Stimulated activated CD4-positive, alpha-beta T cell treated with anti-CD3 and anti-CD28 coated beads, Interleukin-2, amount 100 ng/mL, for 24 hours (primary cell): ENCODE measurements around the gene HEATR1.
"Not testable (repeated sequence)": the region's sequence is repeated elsewhere in the genome, so short reads cannot be mapped to it uniquely, and the experiment has no call there.

ENCODE experiments used
- DNase-seq, 2 donors: peaks; one replicate each; pipeline ENCODE4 v3.0.0-alpha.2; 2020

Gene HEATR1, protein sequence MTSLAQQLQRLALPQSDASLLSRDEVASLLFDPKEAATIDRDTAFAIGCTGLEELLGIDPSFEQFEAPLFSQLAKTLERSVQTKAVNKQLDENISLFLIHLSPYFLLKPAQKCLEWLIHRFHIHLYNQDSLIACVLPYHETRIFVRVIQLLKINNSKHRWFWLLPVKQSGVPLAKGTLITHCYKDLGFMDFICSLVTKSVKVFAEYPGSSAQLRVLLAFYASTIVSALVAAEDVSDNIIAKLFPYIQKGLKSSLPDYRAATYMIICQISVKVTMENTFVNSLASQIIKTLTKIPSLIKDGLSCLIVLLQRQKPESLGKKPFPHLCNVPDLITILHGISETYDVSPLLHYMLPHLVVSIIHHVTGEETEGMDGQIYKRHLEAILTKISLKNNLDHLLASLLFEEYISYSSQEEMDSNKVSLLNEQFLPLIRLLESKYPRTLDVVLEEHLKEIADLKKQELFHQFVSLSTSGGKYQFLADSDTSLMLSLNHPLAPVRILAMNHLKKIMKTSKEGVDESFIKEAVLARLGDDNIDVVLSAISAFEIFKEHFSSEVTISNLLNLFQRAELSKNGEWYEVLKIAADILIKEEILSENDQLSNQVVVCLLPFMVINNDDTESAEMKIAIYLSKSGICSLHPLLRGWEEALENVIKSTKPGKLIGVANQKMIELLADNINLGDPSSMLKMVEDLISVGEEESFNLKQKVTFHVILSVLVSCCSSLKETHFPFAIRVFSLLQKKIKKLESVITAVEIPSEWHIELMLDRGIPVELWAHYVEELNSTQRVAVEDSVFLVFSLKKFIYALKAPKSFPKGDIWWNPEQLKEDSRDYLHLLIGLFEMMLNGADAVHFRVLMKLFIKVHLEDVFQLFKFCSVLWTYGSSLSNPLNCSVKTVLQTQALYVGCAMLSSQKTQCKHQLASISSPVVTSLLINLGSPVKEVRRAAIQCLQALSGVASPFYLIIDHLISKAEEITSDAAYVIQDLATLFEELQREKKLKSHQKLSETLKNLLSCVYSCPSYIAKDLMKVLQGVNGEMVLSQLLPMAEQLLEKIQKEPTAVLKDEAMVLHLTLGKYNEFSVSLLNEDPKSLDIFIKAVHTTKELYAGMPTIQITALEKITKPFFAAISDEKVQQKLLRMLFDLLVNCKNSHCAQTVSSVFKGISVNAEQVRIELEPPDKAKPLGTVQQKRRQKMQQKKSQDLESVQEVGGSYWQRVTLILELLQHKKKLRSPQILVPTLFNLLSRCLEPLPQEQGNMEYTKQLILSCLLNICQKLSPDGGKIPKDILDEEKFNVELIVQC (N-terminal part only)

DNA sequence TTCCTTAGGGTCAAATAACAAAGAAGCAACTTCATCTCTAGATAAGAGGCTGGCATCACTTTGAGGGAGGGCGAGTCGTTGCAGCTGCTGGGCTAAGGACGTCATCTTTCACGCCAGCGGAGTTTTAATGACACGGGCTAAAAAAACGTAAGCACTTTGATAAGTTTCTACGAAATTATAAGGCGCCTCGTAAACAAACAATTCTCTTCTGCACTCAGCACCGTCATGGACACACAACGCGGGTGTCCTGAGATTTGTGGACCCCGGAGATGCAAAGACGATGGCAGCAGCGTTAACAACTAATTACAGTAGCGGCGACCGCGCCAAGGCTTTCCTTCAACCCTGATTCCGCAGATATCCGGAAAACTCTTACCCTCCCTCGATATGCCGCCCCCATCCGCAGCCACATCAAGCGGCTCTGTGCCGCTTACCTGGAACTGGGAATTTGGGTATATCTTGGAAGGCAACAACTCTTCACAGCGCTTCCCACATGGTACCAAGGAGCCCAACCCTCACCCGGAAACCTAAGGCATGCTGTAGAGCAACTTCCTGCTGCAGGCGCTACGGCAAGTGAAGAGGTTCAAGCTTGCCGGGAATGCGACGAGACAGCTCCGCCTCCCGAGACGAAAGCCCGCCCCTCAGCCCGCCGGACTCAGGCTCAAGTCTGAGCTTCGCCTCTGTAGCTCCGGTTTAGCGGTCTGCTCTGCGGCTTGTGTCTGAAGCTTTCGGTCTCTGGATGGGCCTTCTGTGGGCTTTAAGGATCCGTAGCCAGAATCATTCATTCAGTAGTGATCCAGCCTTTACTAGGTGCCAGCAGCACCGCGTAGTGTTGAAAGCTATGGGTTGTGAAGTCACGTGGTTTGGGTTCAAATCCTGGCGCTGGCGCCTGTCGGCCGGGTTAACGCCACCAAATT, at the start of gene HEATR1:
TSS of gene HEATR1 (minus strand) at position 526 of the 914 bp plus-strand sequence. CDS start at position 105, 421 bp downstream.
- DNase-seq, result peak; percentile 90 to 93

DNA sequence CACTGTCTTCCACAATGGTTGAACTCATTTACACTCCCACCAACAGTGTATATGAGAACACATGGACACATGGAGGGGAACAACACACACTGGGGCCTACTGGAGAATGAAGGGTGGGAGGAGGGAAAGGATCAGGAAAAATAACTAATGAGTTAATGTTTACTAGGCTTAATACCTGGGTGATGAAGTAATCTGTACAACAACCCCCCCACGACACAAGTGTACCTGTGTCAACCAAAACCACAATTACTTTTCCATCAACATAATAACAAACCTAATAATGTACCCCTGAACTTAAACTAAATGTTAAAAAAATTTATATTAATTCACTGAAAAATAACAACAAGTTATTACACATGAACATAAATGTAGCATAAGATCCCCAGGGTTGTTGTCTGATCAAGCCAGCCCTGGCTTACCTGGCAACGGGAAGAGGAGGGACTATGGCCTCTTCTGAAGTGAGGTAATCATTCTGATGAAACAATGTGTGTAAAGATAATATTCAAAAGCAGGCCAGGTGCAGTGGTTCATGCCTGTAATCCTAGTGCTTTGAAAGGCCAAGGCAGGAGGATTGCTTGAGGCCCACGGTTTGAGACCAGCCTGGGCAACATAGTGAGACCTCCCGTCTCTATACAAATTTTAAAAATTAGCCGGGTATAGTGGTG, 40.8 kb upstream of the HEATR1 start:
- no peak for DNase-seq

DNA sequence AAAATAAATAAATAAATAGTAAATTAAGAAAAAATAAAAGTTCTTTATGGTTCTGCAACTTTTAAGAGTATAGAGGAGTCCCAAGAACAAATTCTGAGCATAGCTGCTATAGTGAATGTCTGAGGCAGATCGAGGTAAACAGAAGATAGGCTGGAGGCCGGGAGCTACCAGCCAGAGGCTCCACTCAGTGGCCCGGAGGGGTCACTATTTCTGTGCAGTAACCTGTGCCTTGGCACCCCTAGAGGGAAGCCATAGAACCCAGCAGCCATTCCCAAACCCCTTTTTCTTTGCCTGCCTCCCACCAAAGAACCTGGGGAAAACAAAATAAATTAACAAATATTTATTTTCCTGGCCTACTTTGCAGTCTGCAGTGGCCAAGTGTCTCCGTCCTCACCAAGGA, 38.4 kb upstream of the HEATR1 start:
- no peak for DNase-seq

DNA sequence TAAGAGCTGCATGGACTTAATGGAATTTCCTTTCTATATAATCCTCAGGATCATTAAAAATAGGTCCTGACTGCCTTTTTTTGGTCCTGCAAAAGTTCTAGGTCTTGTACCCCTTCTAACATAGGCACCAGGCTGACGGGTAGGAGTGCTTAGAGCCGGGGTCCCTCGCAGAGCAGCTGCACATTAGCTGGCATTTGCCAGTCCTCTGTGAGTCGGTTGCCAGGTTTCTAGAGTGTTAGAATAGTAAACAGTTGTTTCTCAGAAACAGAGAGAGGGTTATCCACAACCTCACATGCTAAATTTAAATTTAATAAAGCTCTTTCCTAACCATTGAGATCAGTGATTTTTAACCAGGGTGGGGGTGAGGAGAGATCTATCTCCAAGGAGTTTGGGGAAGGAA, 35.4 kb upstream of the HEATR1 start:
- no peak for DNase-seq

DNA sequence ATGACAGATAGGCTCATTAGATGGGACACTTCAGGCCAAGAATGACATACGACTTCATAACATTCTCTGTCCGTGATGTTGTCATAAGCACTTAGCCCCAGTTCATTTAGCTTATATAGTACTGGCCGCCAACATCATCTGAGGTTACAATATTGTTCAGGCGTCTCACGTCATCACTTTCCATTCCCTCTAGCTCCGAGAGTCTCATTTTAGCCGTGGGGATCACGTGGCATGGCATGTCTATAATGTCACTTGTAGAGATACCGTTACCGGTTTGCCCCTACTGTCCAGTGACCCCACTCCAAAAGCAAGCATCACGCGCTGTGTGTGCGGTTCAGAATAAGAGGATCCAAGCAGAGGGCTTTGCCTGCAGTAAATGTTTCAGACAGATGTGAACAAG, 34.6 kb upstream of the HEATR1 start:
- DNase-seq, result no peak

DNA sequence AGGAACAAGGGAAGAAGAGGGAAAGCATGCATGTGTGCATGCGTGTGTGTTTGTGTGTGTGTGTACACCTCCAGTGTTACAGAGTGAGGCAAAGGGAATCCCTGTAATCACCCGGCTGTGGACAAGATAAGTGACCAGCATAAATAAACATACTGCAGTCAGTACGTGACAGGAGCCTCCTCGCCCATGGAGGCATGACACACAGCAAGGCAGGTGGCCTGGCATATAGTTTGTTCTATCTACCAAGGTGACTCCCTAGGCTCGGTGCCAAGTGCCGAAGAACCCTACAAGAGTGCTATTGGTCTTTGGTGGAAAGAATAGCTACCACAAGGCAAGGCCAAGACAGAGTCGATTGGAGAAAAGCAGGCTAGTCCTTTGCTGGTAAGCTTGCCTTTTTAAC, 31.7 kb upstream of the HEATR1 start:
- no peak for DNase-seq

DNA sequence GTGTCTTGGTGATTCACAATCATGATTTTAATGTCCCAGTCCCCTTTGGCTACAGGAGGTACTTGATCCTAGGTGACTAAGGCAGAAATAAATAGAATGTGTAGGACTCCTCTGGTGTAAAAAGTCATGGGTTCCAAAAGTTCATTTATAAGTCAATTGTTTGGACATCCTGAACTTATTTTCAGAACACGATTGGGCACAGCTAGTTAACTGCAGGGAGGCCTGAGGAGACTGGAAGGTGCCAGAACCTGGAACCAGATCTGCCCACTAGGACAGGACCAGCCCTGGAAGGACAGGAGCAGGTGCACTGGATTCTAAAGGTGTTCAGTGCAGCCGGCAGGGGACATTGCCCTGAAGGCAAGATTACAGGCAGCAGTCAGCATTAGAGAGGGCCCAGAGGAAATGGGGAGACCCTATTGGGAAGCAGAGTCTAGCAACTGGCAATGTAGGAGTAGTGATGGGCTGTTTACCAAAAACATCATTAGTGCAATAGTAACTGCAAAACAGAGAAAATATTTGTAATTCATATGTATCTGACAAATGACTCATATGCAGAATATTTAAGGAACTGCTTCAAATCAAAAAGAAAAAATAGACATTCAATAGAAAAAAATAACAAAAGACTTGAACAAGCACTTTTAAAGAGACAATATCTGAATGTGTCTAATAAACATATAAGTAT, 23.6 kb upstream of the HEATR1 start:
- DNase-seq, result no peak

DNA sequence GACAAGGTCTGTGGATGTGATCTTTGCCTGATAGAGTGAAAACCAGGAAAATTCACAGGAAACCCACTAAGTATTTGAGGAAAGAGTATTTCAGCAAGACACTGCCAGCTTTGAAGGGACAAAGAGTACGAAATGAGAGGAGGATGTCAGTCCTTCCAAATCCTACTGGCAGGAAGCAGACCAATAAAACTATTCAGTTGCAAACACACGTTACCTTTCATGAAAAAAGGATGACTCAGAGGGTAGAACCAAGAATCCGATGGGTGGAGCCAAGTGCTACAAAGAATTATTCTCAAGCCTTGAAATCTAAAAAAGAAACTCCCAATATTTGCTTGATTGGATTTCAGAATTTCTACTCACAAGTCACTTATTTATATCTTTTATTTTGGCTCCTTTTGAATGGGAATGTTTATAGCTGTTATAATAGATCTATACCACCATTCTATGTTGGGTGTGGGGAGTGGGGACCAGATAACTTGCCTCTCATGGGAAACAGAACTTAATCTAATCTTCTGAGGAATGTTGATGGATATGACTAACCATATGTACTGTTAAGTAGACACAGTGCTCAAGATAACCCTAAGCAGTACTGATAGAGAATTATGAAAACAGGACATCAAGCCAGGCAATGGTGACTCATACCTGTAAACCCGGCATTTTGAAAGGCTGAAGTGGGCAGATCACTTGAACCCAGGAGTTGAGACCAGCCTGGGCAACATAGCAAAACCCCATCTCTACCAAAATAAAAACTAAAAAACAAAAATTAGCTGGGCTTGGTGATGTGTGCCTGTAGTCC, 19.3 kb upstream of the HEATR1 start:
- no peak for DNase-seq

DNA sequence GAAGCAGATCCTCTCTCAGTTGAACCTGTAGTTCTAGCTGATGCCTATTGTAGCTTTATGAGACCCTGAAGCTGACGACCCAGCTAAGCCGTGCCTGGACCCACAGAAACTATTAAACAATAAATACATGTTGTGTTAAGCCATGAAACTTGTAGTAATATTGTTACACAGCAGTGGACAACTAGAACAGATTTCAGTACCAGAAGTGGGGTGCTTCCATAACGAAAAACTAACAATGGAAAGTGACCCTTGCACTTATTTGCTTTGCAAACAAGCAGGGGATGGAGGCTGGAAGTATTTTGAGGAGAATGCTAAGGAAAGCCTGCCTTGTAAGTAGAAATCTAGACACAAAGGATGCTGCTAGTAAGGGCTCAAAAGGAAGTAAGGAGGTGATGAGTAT, 18.1 kb upstream of the HEATR1 start:
- no peak for DNase-seq

DNA sequence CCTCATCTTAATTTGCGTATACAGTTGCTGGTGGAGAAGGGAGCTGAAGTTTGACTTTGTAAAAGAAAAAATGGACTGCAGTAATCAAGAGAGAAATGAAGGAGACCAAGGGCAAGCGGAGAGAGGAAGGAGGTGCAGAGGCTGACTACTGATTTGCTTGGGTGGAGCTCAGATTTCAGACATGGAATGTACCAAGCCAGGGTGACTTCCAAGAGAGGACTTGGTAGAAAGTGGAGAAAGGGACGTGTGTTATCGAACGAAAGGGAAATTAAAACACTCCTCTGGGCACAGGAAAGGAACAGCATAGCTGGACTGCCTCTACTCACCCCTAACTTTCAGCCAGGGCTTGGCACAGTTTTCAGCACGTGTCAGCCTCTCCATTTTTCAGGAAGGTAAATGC, 15.1 kb upstream of the HEATR1 start:
- no peak for DNase-seq

DNA sequence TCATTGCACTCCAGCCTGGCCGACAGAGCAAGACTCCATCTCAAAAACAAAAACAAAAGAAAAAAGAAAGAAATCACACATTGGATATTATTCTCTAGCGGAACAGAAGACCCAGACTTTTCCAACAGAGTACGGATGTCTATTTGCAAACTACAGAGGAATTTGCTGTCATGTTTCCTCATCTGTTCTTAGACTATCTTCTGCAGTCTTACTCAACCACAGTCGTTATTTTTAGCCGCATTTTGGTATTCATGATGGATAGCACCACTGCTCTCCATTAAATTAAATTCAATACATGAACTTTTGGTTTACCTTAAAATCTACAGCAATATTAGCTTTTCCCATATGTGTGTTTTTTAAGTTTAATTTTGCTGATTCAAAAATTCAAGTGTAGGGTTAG, 14.2 kb upstream of the HEATR1 start:
- DNase-seq, result no peak

DNA sequence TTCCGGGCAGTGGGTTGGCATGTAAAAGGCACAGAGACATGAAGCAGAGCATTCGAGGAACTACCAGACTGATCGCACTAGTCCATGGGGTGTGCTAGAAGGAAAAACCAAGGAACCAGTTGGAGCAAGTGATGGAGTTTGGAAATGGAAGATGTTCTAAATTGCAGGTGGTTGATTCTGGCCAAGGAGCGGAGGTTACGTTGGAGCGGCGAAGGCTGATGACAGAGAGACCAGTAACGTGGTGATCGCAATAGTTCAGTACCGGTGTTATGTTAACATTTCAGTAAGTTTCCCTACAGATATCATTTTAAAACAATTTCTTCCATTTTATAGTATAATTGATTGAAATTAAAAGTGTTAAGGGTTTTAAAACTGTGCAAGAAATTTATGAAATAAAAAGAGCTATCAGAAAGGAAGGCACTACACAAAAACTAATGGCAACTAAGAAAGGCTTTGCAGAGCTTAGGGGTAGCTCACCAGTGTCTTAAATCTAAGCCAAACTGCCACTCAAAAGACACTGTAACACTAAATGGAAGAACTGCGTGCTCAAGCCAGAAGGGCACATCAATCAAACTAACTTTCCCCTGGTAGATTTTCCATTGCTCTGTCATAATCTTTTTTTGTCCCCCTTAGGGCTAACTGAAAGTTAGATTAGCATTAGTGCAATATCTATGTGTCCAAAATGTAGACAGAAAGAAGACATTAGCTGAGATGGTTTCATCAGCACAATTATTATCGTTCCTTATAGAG, 11.3 kb upstream of the HEATR1 start:
- no peak for DNase-seq

DNA sequence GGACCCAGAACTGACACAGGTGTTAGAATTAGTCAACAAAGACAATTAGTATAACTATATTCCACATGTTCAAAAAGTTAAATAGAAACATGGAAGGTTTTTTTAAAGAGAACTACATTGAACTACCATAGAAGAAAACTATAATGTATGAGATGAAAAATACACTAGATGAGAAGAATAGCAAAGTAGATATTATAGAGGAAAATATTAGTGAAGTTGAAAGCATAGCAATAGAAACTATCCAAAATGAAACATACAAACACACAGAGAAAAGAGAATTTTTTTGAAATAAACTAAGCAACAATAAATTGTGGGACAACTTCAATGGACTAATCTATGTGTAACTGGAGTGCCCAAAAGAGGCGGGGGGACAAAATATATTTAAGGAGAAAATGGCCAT, 8.0 kb upstream of the HEATR1 start:
- no peak for DNase-seq

DNA sequence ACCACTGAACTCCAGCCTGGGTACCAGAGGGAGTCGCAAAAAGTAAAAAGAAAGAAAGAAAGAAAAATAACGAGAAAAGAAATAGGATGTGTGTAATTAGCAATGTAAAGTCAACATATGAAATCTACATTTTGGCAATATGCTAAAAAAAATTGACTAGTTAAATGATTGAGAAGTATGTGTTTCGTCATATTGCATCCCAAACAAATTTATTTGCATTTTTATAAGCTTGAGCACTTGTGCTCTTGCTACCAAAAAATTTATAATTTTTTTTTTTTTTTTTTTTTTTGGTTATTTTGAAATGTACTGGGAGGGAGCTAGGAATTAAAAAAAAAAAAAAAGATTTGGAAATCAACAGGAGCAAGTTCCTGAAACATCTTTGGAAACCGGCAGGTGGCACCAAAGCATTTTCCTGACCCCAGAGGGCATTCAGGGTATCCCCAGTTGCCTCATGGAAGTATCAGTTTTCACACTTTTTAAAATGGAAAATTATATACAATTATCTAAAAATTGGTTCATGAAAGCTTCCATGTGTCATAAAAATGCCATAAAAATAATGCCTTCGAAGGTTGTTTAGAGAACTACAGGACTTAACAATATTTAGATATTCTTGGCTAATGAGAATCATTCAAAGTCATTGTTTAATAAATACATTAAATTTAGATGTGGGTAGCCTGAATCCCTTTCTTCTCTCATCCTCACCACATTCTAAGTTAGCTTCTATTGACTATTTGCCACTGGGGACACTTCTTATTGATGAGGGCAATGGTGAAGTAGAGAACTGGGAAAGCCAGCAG, 4.8 kb upstream of the HEATR1 start:
- DNase-seq, result peak in 1 of 2 donors; percentile 54

DNA sequence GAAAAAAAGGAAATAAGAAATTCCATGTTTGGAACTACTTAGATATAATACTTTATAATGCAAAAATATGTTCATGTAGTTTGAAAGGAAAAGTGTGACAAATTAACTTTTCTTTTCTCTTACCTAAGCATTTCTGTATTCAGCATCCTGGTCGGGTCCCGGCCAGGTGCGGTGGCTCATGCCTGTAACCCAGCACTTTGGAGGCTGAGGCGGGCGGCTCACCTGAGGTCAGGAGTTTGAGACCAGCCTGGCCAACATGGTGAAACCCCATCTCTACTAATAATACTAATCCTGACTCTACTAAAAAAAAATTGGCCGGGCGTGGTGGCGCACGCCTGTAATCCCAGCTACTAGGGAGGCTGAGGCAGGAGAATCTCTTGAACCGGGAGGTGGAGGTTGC, 3.3 kb upstream of the HEATR1 start:
- not testable (repeated sequence) for DNase-seq

DNA sequence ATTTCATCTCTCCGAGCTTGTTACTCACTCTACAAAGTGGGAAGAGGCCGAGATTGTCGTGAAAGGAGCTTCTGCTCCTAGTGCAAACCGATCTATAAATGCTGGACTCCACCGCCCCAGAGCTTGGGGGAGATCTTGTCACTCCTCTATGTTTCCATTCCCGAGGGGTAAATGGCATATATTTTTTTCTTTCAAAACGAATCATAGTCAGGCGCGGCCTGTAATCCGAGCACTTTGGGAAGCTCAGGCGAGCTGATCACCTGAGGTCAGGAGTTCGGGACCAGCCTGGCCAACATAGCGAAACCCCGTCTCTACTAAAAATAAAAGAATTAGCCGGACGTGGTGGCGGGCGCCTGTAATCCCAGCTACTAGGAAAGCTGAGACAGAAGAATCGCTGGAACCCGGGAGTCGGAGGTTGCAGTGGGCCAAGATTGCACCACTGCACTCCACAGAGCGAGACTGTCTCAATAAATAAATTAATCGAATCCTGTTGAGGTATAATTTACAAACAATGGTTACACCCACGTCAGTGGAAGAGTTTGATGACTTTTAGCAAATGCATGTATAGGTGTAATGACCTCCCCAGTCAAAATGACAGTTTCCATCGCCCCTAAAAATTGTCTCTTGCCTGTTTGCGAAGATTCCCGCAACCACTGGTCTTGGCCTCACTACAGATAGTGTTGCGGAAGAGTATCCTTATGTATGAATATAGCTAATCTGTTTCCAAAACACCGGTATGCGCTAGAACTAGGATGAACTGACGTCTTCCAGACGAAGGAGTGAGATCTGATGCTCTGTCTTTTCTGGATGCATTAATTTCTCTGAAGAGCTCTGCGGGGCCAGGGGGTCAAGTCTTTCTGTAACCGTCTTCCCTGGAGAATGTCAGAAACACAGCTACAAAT, 840 bp upstream of the HEATR1 start:
- DNase-seq, result no peak

DNA sequence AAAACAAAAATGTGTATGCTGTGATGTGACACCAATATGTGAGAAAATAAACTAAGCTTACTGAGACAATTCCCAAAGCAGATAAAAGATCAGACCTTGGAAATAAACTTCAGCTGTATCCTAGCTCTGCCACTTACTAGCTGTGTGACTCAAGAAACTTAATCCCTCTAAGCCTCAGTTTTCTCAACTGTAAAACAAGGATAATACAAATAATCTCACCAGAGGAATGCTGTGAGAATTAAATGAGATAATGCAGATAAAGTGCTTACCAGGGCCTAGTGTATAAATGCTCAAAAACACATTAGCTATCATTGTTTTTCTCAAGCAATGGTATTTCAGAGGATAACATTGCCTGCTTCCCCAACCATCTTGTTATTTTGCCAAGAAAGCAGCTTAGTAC, 2.1 kb downstream of the HEATR1 start:
- DNase-seq, result no peak
